MV-4-11 (cell line): ENCODE measurements around the gene APOL1.
A peak's percentile ranks its signal among the peaks of the same experiment; 100 is the strongest.
"Not testable (repeated sequence)": the region's sequence is repeated elsewhere in the genome, so short reads cannot be mapped to it uniquely, and the experiment has no call there.

Source experiments
- DNase-seq: peaks from one replicate; lab custom pipeline; 2025; lab: John Stamatoyannopoulos, UW

APOL1 gene

DNA sequence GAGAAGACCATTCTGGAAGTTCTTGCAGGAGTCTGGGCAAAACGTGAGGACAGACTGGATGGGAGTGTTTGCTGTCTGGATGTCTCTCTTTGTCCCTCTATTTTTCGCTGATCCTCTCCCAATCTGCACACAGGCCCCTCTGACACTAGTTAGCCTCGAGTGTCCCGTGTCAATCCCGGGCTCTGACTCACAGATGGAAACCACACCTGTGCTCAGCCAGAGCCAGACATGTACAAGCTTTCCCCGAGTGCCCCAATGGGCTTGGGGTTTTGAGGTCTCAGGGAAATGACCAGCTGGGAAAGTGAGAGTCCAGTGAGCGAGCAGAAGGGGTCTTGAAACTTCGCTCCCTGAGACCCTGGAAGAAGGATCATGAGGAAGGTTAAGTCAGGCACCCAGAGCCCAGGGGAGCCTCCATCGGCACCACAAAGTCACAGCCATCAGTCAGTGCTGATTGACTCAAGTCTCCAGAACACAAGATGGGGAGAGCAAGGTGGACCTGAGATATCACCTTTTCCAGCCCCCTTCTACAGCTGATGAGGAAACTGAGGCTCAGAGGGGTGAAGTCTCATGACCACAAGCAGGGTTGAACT, 27.5 kb upstream of the APOL1 start:
- no peak for DNase-seq

DNA sequence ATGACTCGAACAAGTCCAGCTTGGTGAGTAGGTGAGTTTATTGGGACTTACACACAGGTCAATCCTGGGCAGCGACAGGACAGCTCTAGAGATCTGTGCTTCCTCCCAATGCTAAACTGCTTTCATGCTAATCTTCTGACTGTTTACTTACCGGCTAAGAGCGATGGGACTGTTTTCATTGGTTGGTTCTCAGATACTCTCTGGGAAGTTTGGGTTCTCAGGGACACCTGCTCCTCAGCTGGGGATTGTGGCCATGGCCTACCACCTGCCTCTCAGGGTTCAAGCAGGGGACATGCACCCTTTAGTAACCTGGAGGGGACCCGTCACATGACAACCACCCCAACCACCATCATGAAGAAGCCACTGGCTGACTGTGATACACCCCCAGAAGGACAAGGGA, 26.7 kb upstream of the APOL1 start:
- no peak for DNase-seq

DNA sequence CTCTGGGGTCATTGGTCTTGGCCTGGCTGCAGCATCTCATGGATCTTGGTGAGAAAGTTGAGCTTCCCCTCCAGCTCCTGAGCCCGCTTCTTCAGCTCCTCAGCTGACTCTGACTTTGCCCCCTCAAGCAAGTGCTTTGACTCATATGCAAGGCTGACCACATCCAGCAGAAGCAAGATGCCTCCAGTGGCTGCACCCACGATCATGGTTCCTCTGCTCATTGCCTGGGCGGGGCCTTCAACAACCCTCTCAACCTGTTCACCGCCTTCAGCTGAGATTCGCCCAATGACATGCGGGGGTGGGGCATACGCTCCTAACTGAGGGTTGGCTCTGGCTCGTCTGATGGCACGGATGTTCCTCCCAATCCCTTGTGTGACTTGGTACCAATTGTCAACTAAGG, 25.5 kb upstream of the APOL1 start:
- no peak for DNase-seq

DNA sequence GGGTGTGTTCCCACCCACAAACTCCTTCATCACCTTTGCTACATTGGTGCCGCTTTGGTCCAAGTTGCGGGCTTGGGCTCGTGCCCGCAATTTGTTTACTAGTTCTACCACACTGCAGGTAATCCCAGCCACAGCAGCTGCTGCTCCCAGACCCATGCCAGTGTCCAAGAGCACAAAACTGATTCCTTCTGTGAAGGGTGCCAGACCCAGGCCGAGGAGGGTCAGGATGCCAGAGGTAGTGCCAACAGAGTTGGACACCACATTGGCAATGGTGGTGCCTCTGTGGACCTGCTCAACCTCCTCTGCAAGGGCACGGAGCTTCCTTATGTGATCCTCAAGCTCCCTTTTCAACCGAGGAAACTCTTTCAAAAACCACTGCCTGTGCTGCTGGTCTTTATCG, 25.1 kb upstream of the APOL1 start:
- DNase-seq = no peak

DNA sequence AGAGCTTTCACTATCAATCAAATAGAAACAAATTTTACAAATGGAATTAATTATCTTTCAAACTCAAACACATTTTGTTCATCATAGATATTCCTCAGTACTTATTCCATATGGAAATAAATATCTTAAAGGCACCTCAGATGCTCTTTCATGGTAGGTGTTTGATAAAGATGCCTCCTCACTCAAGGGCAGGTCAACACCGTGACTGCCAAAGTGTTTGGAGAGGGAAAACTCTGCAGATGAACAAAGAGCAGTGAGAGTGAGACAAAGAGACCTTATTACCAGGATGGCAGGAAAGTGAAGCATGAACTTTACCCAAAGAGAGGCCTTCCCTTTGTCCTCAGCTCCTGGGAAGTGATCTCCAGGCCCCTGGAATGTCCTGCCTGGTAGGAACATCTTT, 24.6 kb upstream of the APOL1 start:
- DNase-seq = not testable (repeated sequence)

DNA sequence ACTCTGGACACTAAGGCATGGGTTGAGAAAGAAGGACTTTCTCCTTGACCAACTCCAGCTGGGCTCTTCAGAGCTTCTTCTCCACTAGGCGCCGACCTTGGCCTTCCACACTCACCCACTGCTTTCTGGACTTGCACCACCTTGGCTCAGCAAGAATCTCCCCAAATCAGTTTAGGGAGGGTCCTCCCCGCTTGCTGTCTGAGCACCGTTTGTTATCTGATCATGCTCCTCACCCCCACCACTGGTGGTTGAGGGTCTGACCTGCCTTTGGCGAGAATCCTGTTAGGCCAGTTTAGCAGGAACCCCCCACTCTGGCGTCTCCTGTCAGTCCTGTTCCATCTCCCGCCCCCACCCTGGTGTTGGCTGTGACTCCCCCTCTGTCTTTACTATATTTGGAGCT, 24.0 kb upstream of the APOL1 start:
- no peak for DNase-seq

DNA sequence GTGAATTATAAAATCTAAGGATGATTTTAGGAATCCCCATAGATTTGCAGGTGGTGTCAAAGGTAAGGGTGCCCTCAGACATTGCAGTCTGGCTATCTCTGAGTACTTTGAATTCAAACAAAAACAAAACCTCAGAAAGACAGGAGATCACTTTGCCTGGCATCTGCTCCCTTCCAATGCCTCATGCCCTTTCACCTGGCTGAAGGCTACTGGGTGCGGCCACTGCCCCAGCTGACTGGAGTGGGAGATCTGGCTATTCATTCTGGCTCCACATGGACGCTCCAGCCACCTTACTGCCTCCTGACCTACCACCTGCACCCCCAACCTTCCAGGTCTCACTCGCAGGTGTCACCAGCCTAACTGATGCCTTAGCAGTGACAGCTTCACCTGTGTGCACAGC, 23.3 kb upstream of the APOL1 start:
- DNase-seq = not testable (repeated sequence)

DNA sequence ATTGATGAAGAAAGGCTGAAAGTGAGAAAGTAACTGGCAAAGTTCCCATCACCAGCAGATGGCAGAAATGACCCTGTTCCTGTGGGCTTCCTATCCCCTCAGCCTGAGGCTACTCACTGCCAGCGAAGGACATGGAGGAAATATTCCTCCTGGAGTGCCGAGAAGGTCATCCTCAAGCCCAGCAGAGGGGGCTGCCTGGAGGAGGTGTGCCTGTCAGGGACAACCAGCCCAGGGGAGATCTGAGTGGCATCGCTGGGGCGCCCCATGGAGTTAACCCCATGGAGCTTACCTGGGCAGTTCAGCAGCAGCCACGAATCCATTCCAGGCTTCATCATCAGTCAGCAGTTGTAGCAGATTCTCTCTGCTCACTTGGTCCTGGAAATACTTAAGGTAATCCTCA, 21.9 kb upstream of the APOL1 start:
- not testable (repeated sequence) for DNase-seq

DNA sequence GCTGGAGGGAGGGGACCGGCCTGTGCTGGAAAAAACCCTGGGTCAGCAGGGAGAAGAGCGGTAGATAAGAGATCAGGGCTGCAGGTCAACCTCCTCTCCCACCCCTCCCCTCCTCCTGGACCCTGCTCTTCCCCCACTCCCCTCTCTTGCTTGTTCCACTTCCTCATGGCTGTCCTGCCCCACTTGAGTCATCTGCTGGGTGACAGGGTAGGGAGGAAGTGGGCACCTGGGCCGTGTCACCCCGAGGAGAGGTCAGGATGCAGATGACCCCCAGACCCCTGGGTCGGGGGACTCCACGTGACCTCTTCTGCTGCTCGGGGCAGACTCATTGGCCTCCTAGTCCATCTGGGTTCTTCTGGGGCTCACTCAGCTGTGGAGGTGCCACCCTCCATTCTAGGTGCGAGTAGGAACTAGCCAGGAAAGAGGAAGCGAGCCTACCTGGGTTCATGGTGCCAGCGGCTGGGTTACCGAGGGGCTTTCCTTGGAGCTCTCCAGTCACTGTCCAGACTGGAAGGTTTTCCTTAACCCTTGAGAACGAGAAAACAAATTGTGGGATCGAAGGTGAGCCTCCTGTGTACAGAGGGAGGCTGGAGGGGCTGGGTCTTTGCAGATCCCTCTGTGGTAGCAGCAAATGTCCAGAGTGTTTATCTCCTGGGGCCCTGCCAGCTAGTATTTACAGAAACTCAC, 20.1 kb upstream of the APOL1 start:
- peak; percentile 18 for DNase-seq

DNA sequence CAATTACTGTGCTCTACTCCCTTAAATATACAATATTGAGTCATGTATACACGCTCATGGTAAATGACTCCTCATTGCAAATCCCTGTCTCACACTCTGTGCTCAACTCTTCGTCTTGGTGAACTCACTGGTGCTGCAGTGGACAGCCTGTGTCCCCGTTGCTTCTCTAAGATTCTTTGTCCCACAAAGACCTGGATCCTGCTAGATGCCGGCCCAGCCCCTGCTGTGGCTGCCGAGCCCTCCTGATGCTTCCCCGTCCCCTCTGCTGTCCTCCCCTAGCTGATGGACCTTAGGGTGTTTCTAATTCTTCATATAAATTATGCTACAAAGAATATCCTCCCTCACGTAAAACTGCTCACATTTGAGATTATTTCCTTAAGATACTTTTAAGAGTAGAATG, 19.1 kb upstream of the APOL1 start:
- DNase-seq = no peak

DNA sequence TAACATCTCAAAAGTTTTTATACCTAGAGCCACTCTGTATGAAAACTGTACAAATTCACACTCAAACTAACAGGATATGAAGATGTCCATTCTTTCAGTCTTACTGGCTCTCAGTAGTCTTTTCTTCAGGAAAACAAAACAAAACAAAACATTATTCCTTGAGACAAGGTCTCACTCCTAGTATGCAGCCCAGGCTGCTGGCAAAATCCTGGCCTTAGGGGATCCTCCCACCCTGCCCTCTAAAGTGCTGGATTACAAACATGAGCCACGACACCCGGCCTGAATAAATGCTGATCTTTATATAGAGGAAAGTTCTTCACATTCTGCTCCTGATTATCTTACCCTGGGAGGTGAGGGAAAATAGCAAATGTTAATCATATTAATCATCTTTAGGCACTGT, 18.7 kb upstream of the APOL1 start:
- DNase-seq = no peak

DNA sequence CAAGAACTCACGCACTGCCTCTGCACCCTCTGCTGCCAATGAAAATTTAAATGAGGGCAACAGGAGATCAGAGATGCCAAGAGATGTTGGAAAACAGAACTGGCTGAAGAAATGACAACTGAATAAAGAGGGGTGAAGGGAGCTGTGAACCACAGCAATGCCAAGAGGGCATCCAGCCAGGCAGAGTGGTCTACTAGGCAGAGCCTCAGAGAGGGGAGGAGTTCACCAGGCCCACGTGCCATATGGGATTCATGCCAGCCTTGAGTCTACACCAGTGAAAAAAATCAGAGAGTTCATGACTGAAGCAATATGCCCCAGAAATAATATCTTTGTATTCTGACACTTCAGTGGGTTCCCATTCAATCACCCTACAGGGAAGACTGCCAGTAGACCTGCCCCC, 18.0 kb upstream of the APOL1 start:
- no peak for DNase-seq

DNA sequence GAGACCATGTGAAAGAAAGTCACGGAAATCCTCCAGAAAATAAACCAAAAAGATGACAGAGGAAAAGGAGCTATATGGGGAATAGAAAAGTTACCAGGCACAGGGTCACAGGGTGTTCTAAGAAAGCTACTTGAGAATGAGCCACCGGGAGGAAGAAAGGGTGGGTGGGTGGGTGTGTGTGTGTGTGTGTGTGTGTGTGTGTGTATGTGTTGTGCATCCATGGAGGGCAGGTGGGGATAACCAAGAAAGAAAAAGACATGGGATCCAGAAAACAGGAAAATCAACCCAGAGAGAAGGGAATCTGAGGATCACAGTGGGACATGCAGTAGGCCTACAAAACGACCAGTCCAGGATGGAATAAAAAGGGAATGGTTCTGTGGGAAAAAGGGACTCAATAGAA, 17.3 kb upstream of the APOL1 start:
- no peak for DNase-seq

DNA sequence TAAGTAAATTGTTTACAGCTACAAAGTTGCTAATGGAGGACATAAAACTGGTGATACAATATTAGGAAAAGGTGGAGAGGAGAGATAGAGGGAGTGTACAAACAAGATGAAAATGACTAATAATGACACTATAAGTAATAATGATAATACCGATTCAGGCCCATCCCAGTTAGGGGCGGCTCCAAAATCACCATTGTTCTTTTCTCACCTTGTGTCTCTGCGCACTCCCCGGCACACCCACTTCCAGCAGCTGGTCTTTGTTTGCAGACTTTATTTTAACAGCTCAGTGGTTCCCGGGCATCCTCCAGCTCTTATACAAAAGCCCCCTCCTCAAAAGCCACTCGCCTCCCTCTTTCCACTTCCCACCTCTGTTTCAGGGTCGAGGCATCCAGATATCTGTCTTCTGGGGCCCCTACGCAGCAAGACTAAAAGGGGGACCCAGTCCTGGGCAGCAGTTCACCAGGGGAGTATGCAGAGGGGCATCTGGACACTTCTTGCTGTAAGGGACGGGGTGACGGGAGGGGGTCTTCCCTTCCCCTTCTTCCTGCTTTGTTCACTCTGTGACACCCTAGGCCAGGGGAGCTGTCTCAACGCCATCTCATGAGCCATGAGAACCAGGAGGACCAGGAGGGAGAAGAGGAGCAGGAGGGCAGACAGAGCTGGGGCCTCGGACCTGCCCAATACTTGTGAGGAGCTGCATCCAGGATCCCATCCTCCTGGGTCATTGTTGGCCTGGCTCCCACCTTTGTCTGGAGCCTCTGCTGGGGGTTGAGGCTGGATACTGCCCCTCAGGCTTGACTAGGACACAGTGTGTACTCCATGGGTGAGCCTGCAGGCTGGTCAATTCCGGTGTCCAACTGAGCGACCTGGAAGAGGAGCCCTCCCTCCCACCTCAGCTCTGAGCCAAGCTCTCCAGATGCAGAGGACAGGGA, 16.3 kb upstream of the APOL1 start:
- DNase-seq = no peak

DNA sequence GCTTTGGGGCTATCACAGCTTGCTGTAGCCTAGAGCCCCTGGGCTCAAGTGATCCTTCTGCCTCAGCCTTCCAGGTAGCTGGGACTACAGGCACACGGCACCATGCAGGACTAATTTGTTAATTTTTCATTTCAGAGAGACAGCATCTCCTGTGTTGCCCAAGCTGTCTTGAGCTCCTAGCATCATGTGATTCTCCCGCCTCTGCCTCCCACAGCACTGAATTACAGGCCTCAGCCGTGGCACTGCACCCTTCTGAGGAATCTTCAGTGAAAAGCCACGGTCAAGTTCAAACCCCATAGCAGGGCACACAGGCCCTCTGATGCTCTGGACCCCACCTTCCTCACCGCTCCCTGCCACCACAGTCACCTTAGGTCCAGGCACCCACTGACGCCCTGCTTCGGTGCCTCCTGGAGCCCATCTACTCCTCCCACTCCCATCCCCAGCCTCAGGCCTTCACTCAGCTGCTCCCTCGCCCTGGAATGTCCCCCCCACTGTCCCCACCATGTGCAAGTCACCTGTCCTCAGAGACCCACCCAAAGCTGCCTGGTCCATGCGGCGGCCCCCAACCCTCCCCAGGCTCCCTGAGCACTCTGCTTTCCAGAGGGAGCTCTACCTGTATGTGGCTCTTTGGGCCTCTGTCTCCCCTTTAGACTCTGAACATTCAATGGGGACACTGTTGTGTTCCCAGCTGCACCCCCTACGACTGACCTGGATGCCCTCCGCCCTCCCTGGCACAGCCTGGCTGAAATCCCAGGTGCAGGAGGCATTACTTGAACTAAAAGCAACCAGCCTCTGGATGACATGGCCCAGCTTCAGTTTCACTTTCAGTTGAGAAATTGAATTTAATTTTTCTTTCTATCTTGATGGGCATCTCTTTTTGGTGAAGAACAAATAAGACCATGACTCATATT, 15.2 kb upstream of the APOL1 start:
- DNase-seq = peak; percentile 7

DNA sequence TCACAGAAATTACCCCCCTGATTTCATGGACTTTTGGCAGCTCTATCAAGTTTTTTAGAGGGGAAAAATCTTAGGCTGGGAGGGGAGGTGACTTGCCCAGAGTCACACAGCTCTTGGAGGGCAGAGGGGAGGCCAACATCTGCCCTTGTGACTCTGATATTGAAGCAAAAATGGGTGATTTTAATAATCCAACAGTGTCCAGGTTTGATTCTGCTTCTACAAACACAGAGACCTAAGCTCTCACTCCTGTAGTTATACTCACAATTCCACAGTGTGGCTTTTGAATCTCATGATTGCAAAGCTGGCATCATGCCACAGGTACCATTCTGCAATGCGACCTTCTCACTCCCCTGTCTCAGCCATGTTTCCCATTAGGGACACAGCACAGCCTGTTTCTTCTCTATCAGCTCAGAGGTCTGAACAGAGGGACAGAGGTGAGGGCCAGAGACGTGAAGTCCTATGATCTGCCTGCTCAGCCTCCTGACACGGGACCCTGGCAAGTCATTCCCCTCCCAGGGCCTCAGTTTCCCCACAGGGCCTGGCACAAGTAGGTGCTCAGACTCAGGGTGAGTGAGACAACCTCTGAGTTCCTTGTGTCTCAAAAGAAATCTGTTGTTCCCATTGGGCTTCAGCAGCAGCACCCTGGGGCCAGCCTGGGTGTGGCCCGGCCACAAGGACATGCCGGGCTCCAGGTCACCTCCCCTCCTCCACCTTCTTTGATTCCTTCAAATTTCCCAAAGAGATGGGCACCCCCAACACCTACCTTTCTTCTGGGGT, 14.4 kb upstream of the APOL1 start:
- DNase-seq = no peak

DNA sequence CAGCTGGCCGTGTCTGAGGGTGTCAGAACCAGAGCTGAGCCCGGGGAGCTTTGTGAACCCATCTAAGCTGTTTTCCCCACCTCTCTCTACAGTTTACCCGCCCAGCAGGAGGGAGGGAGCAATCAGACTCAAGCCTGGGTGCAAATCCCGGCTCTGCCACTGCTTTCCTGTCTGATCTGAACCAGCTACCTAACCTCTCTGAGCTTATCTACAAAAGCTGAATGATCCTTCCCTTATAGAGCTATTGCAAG, 13.9 kb upstream of the APOL1 start:
- no peak for DNase-seq

DNA sequence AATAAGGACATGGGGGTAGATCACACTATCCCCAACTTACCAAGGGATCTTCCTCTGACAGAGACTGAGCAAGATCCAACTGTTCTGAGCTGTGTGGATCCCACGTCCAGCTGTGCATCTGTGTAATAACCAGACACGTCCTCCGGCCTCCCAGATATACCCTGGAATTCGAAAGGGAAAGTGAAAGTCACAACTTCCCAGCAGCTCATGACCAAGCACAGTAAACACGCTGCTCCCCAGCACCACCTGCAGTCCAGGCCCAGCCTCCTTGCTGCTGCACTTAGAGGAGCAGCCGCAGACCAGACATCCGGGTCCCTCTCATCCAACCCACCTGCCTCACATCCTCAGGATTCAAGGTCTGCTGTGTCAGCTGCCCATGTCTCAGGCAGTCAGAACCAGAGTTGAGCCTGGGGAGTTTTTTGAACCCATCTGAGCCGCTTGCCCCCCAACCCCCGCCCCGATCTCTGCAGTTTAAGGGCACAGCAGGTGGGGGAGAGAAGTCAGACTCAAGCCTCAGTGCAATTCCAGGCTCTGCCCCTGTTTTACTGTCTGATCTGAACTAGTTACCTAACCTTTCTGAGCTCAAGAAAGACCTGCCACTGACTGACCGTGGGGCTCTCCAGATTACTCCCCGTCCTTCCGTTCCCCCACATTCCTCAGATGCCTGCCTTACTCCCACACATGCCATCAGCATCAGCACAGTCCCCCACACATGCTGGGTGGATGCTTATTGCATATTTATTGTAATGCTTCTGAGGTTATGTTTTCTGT, 13.3 kb upstream of the APOL1 start, which contains the start of gene APOL2:
APOL2 (minus strand) TSS at position 127 of the 771 bp plus-strand sequence. CDS start 6,365 bp downstream, outside the sequence.
- peak; percentile 86 for DNase-seq

DNA sequence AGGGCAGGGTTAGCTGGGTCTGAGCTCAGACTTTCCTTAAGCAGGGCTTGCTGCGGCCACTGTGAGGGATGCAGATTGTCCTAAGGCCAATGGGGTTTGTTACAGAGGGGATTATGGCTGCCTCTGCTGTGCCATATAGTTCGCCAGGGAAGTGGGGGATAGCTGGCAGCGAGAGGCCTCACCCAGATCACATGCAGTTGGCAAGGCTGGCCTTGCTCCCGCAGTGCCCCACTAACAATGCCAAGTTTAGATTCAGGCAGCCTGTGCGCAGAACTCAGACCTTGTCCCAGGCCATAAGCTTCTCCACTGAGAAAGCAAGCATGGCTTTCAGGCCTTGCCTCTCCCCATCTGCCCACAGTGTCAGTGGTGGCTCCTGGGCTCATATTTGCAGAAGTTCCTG, 8.9 kb upstream of the APOL1 start:
- no peak for DNase-seq

DNA sequence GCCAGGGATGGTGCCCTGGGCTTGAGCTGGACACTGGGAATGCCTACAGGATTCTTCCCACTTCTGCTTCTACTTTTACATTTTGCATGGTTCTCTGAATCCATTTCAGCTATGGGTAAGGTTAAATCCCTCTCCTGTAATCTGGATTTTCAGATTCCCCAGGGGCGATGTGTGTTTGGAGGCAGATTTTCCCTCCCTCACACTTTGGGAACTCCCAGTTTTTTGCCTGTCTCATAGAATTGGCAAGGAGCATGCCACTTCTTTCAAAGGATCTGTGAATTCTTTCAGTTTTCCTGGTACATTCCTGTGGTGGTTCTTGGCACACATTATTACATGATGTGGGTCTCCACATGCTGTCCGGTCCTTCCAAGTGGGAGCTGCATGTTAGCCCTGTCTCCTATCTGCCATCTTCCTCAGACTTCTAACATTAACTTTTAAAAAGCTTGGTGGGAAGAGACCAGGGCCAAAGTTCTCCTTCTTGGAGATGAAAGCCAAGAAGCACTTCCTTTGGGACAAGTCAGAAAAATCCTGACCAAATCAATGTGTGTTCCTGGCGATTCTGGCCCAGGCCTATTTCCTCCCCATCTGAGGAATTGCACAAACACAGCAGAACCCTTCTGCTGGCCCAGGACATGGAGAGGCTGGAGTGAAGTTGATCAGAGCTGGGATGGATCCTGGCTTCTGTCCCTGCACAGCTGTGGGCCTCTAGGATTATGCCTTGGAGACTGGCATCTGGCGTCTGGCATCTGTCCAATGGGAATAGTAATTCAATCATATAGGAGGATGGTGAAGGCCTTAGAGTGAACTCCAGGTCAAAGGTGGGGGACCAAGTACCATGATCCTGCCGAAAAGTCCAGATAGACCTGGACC, 8.2 kb upstream of the APOL1 start:
- DNase-seq = no peak
